Stimulated activated CD8-positive, alpha-beta memory T cell treated with anti-CD3 and anti-CD28 coated beads, Interleukin-15, amount 100 ng/mL, for 24 hours (primary cell): Measurements from ENCODE around the gene TRIM41.
"Not testable (repeated sequence)": the region's sequence is repeated elsewhere in the genome, so short reads cannot be mapped to it uniquely, and the experiment has no call there.

Experiments
- DNase-seq: peaks from one replicate; pipeline ENCODE4 v3.0.0-alpha.2; 2020; ENCODE audit warnings: low read depth

Gene TRIM41

GRCh38 chr5:181193656-181194055 lies 29.4 kb upstream of the TRIM41 start:
- DNase-seq = no peak

GRCh38 chr5:181194489-181195248 lies 28.4 kb upstream of the TRIM41 start:
- no peak for DNase-seq

GRCh38 chr5:181195249-181195761 lies 27.8 kb upstream of the TRIM41 start:
- no peak for DNase-seq

GRCh38 chr5:181197326-181197951 lies 25.6 kb upstream of the TRIM41 start:
- DNase-seq = no peak

- no peak for DNase-seq
Measured at GRCh38 chr5:181198106-181198685, 24.9 kb upstream of the TRIM41 start.

- no peak for DNase-seq
Measured at GRCh38 chr5:181198905-181199519, 24.1 kb upstream of the TRIM41 start.

GRCh38 chr5:181199881-181200638 lies 23.0 kb upstream of the TRIM41 start:
- DNase-seq = no peak

- no peak for DNase-seq
Measured at GRCh38 chr5:181200816-181201215, 22.3 kb upstream of the TRIM41 start.

GRCh38 chr5:181203093-181203711 lies 19.9 kb upstream of the TRIM41 start:
- no peak for DNase-seq

GRCh38 chr5:181203777-181204112 lies 19.3 kb upstream of the TRIM41 start:
- no peak for DNase-seq

GRCh38 chr5:181204113-181204825 lies 18.8 kb upstream of the TRIM41 start:
- no peak for DNase-seq

GRCh38 chr5:181204826-181205760 lies 18.0 kb upstream of the TRIM41 start, which contains the start of gene TRIM7:
TRIM7 (minus strand) TSS chr5:181205196; CDS start chr5:181205110, 86 bp downstream.
- no peak for DNase-seq

GRCh38 chr5:181205761-181206649 lies 17.1 kb upstream of the TRIM41 start:
- no peak for DNase-seq

- peak; percentile 87 for DNase-seq
Measured at GRCh38 chr5:181207214-181207959, 15.7 kb upstream of the TRIM41 start.

GRCh38 chr5:181207960-181208253 lies 15.2 kb upstream of the TRIM41 start:
- DNase-seq = no peak

GRCh38 chr5:181209006-181209405 lies 14.1 kb upstream of the TRIM41 start:
- not testable (repeated sequence) for DNase-seq

- not testable (repeated sequence) for DNase-seq
Measured at GRCh38 chr5:181210148-181210547, 12.9 kb upstream of the TRIM41 start.

GRCh38 chr5:181210698-181211097 lies 12.4 kb upstream of the TRIM41 start:
- not testable (repeated sequence) for DNase-seq
